Inflammatory macrophage (primary cell): Measurements from ENCODE around the gene S100PBP.
"Not testable (repeated sequence)": the region's sequence is repeated elsewhere in the genome, so short reads cannot be mapped to it uniquely, and the experiment has no call there.

Experiments used
- DNase-seq, 2 donors: peaks; one replicate each; pipeline ENCODE4 v3.0.0-alpha.2; 2020 to 2022

The S100PBP gene

GRCh38 chr1:32786856-32787255 lies 30.6 kb upstream of the S100PBP start:
- peak in 1 of 2 donors; percentile 22 for DNase-seq

- DNase-seq = peak; percentile 68
These were observed 28.1 kb upstream of the S100PBP start for GRCh38 chr1:32789356-32789755.

GRCh38 chr1:32791881-32792280 lies 25.6 kb upstream of the S100PBP start:
- DNase-seq = no peak

DNA sequence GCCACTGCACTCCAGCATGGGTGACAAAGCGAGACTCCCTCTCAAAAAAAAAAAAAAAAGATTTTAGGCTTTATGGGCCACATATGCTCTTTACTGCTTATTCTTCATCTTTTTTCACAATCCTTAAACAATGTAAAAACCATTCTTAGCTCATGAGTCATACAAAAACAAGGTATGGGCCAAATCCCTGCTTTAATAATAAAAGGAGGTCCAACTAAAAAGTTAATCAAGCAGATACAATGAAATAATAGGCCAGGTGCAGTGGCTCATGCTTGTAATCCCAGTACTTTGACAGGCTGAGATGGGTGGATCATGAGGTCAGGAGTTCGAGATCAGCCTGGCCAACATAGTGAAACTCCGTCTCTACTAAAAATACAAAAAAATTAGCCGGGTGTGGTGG lies 21.7 kb upstream of the S100PBP start:
- DNase-seq = not testable (repeated sequence)

- no peak for DNase-seq
These were observed 20.0 kb upstream of the S100PBP start for GRCh38 chr1:32797456-32797855.

DNA sequence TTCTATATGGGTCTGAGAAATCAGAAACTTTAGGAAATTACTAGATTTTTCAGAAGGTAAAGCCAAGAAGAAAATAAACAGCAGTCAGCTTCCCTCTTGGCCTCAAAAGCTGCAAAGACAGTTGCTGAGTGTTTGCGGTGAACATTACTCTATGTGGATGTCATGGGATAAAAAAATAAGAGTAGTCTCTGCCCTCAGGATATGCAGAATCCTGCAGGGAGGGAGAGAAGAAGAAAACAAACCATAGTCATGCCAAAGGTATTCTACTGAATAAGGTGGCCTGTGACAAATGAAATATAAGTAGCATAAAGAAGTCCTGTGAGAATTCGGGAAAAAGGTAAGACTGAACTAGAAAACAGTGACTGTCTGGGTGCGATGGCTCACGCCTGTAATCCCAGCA lies 19.3 kb upstream of the S100PBP start:
- no peak for DNase-seq

- DNase-seq = no peak
These were observed 18.6 kb upstream of the S100PBP start for GRCh38 chr1:32798679-32799416.

- DNase-seq = no peak
These were observed 16.2 kb upstream of the S100PBP start for GRCh38 chr1:32801096-32801715.

DNA sequence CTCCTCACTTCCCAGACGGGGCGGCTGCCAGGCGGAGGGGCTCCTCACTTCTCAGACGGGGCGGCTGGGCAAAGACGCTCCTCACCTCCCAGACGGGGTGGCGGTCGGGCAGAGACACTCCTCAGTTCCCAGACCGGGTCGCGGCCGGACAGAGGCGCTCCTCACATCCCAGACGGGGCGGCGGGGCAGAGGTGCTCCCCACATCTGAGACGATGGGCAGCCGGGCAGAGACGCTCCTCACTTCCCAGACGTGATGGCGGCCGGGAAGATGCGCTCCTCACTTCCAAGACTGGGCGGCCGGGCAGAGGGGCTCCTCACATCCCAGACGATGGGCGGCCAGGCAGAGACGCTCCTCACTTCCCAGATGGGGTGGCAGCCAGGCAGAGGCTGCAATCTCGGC lies 13.0 kb upstream of the S100PBP start:
- not testable (repeated sequence) for DNase-seq

- DNase-seq = no peak
These were observed 11.2 kb upstream of the S100PBP start for GRCh38 chr1:32806290-32806689.

- no peak for DNase-seq
These were observed 10.4 kb upstream of the S100PBP start for GRCh38 chr1:32806910-32807523.

GRCh38 chr1:32808580-32808979 lies 8.9 kb upstream of the S100PBP start:
- no peak for DNase-seq

DNA sequence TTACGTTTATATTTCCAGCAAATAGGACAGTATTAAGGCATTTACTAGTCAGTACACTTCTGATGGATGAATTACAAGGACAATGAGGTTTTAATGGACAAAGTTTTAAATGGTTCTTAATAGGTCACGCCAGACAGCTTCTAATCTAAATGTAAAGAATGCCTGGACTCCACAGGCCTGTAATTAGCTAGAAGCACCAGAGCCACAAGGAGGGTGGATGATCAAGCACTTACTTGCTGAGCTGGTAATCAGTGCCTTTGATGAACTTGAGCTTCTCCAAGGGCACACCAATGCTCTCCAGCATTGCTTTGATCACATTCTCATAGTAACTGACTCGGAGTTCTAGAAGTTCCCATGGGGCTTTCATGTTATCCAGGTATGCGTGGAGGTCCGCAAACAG lies 7.1 kb upstream of the S100PBP start:
- DNase-seq = no peak

DNA sequence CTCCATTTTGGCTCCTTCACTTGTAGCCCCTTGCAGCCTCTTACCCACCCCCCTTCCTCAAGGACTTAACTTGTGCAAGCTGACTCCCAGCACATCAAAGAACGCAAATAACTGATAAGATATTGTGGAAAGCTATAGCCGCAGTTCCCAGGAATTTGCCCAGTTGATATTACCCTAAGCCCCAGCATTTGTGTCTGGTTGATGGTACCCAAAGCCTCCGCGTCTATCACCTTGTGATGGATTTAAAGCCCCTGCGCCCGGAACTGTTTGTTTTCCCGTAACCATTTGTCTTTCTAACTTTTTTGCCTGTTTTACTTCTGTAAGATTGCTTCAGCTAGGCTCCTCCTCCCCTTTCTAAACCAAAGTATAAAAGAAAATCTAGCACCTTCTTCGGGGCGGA lies 6.2 kb upstream of the S100PBP start:
- no peak for DNase-seq

- no peak for DNase-seq
These were observed 5.5 kb upstream of the S100PBP start for GRCh38 chr1:32811917-32812316.

DNA sequence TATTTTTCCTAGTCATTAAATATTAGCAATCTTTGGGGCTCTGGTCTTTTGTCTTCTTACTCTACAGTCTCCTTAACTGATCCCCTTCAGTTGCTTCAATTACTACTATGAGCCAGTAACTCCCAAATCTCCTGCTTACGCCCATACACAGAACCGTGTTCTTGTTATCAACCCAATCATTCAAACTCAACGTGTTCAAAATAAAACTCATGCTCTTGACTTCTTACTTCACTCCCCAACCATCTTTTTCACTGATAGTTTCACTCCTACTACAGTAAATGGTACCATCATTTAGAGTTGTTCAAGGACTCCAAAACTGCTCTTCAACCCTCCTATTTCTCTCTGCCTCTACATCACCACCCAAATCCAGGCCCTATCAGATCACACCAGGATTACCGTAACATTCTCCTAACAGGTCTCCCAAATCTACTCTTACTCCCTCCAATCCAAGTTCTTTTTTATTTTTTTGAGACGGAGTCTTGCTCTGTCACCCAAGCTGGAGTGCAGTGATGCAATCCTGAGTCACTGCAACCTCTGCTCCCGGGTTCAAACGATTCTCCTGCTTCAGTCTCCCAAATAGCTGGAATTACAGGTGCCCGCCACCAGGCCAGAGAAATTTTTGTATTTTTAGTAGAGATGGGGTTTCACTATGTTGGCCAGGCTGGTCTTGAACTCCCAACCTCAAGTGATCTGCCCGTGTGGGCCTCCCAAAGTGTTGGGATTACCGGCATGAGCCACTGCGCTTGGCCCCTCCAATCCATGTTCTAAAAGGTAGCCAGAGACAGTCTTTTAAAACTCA lies 3.3 kb upstream of the S100PBP start:
- DNase-seq = peak; percentile 12 to 19

- peak; percentile 16 to 36 for DNase-seq
These were observed 736 bp upstream of the S100PBP start for GRCh38 chr1:32816676-32817158.

- DNase-seq = peak; percentile 14 to 37
These were observed 648 bp downstream of the S100PBP start for GRCh38 chr1:32817815-32818786.

GRCh38 chr1:32818804-32819541 lies 1.5 kb downstream of the S100PBP start:
- no peak for DNase-seq

DNA sequence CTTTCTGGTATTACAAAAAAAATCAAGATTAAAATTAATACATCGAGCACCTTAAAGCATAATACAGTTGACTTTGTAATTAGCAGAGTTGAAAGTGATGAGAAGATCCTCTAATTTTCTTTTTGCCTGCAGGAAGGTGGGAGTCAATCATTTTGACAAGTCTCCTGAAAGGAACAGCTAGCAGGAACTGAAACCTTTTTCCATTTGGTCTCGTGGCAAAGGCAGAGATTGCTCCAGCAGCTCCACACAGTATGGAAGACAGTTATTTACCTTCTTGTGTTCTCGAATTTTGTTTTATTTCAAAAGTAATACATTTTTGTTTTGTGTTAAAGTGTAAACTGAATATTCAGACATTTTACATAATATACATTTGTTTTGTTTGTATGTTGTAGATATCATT lies 7.7 kb downstream of the S100PBP start:
- peak; percentile 13 to 58 for DNase-seq

DNA sequence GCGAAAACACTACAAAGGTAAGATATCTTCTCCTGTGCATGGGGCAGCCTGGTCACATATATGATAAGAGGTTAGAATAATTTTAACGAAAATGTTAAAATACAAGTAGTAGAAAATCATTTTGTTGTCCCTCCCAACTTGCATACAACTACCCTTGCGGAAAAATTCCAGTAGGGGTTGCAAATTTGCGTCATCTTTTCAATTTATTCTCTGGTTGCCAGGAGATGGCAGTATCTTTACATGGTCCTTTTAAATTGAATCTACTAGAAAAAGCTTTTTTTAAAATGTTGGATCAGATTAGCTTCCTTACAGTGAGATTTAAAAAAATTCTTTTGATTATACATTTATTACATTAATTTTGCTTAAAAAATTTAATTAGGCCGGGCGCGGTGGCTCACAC lies 10.9 kb downstream of the S100PBP start:
- peak; percentile 4 to 11 for DNase-seq
